MCF 10A (cell line): ENCODE data around the gene CC2D1A. TPM values are rescaled to one million over a fixed set of nuclear protein-coding genes. Genes with fewer than 3 reads are reported as not detected.

Experiments
- BruUV-seq: library from RNA; stranded (reverse); fragments of 400-500 nt; replicated peaks from 2 replicates; lab custom pipeline; 2021; lab: Mats Ljungman, UMichigan
- CTCF ChIA-PET: fragments of 300-600 bp; sonication (Branson Sonifier 250); formaldehyde crosslinking; extraction: SDS; loops from one replicate; lab custom pipeline; 2021; ENCODE audit warnings: antibody characterized with exemption, inconsistent platforms; lab: Yijun Ruan, JAX
- POLR2A ChIA-PET: fragments of 300-600, 350-650 bp; sonication (Branson Sonifier 250); formaldehyde crosslinking; extraction: SDS; loops from one replicate; lab custom pipeline; 2020; ENCODE audit warnings: antibody characterized with exemption, inconsistent platforms; lab: Yijun Ruan, JAX
- DNase-seq: peaks from one replicate; pipeline ENCODE4 v3.0.0-alpha.2; 2018; ENCODE audit not compliant: unreplicated experiment
- H3K27ac Mint-ChIP-seq: one replicate; pipeline ENCODE4 v1.8.0; 2022; ENCODE audit warnings: mild to moderate bottlenecking, low read depth, mixed read lengths; ENCODE audit not compliant: unreplicated experiment
- H3K27me3 Mint-ChIP-seq: one replicate; pipeline ENCODE4 v1.8.0; 2022; ENCODE audit warnings: mixed read lengths; ENCODE audit not compliant: insufficient read depth, unreplicated experiment
- H3K36me3 Mint-ChIP-seq: one replicate; pipeline ENCODE4 v1.8.0; 2022; ENCODE audit warnings: mild to moderate bottlenecking, moderate library complexity, mixed read lengths; ENCODE audit not compliant: insufficient read depth, unreplicated experiment
- H3K4me1 Mint-ChIP-seq: one replicate; pipeline ENCODE4 v1.8.0; 2022; ENCODE audit warnings: mixed read lengths; ENCODE audit not compliant: insufficient read depth, unreplicated experiment
- H3K4me3 Mint-ChIP-seq: one replicate; pipeline ENCODE4 v1.8.0; 2022; ENCODE audit warnings: mild to moderate bottlenecking, moderate library complexity, mixed read lengths; ENCODE audit not compliant: unreplicated experiment
- H3K9me3 Mint-ChIP-seq: one replicate; pipeline ENCODE4 v1.8.0; 2022; ENCODE audit warnings: mixed read lengths; ENCODE audit not compliant: unreplicated experiment
- intact Hi-C: fragments of 100-400 bp; cut with micrococcal nuclease; formaldehyde crosslinking; loops from 2 replicates; pipeline ENCODE4 v1.14.1; 2022
- total RNA-seq: library from RNA; stranded (reverse); gene quantifications from 2 replicates; pipeline ENCODE4 v1.2.3, GENCODE V29; 2022
- TF ChIP-seq, protein P1 (sequence below): fragments of 200-600 bp; IDR thresholded peaks from one replicate; pipeline ENCODE4 v1.8.0; 2022; ENCODE audit warnings: antibody characterized with exemption, mild to moderate bottlenecking; ENCODE audit not compliant: unreplicated experiment

The CC2D1A gene
- total RNA-seq, 1 experiment from 2014 or later = 36.7 TPM

- POLR2A ChIA-PET = interaction anchor here (0.7 to 1.0 kb wide), 2 partner anchors 17 to 37 kb away, joined by 3 to 4 read pairs; no protein-coding TSS in a partner anchor
These were observed 2.7 kb downstream of the CC2D1A start for GRCh38 chr19:13908674-13909073.

GRCh38 chr19:13909430-13909829 lies 3.4 kb downstream of the CC2D1A start:
- H3K9me3 Mint-ChIP-seq = no peaks in the 10 kb centered on the region
- no peak overlapping the region for H3K27ac Mint-ChIP-seq
- TF ChIP-seq, protein P1, sequence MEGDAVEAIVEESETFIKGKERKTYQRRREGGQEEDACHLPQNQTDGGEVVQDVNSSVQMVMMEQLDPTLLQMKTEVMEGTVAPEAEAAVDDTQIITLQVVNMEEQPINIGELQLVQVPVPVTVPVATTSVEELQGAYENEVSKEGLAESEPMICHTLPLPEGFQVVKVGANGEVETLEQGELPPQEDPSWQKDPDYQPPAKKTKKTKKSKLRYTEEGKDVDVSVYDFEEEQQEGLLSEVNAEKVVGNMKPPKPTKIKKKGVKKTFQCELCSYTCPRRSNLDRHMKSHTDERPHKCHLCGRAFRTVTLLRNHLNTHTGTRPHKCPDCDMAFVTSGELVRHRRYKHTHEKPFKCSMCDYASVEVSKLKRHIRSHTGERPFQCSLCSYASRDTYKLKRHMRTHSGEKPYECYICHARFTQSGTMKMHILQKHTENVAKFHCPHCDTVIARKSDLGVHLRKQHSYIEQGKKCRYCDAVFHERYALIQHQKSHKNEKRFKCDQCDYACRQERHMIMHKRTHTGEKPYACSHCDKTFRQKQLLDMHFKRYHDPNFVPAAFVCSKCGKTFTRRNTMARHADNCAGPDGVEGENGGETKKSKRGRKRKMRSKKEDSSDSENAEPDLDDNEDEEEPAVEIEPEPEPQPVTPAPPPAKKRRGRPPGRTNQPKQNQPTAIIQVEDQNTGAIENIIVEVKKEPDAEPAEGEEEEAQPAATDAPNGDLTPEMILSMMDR = no peak
- peaks cover 54% of the 10 kb centered on the region for H3K36me3 Mint-ChIP-seq
- CTCF ChIA-PET = interaction anchor here (0.6 to 1.2 kb wide), 3 partner anchors 21 to 170 kb away, joined by 3 read pairs; no protein-coding TSS in a partner anchor
- H3K27me3 Mint-ChIP-seq = no peaks in the 10 kb centered on the region
- peaks cover 4% of the 10 kb centered on the region for H3K4me1 Mint-ChIP-seq
- BruUV-seq = no TSS peak
- no peak overlapping the region for H3K4me3 Mint-ChIP-seq
- no peak for DNase-seq
- POLR2A ChIA-PET = interaction anchor here (0.7 kb wide), 1 partner anchor 36 kb away, joined by 4 read pairs; no protein-coding TSS in a partner anchor
- intact Hi-C loops = no loop called here

More at GRCh38 chr19:13908674-13909073, 2.7 kb downstream of the CC2D1A start:
- no peaks in the 10 kb centered on the region for H3K27me3 Mint-ChIP-seq
- peaks cover 4% of the 10 kb centered on the region for H3K4me1 Mint-ChIP-seq
- H3K4me3 Mint-ChIP-seq = no peak overlapping the region
- no peaks in the 10 kb centered on the region for H3K9me3 Mint-ChIP-seq
- CTCF ChIA-PET = interaction anchor here (0.6 to 1.2 kb wide), 4 partner anchors 20 to 757 kb away, joined by 3 to 4 read pairs (median 3); no protein-coding TSS in a partner anchor
- TF ChIP-seq, protein P1 = no peak
- peaks cover 47% of the 10 kb centered on the region for H3K36me3 Mint-ChIP-seq
- BruUV-seq = no TSS peak
- intact Hi-C loops = no loop called here
- no peak for DNase-seq
- H3K27ac Mint-ChIP-seq = no peak overlapping the region

DNA sequence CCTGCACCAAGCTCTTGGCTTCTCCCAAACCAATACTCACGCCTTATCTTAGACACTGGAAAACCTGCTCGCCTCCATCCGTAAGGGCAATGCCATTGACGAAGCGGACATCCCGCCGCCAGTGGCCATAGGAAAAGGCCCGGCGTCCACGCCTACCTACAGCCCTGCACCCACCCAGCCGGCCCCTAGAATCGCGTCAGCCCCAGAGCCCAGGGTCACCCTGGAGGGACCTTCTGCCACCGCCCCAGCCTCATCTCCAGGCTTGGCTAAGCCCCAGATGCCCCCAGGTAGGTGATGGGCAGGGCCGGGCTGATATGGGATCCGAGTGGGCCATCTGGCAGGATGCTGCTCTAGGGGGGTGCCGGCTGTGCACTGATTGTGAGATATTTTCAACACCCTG lies 7.4 kb downstream of the CC2D1A start:
- H3K4me3 Mint-ChIP-seq = no peak overlapping the region
- DNase-seq = no peak
- ChIA-PET POLR2A (interaction anchor here (0.7 kb wide), 1 partner anchor 26 kb away, joined by 3 read pairs; no protein-coding TSS in a partner anchor), CTCF (no interaction called here)
- H3K9me3 Mint-ChIP-seq = no peaks in the 10 kb centered on the region
- BruUV-seq = no TSS peak
- no peaks in the 10 kb centered on the region for H3K4me1 Mint-ChIP-seq
- no peaks in the 10 kb centered on the region for H3K27me3 Mint-ChIP-seq
- intact Hi-C loops = no loop called here
- TF ChIP-seq, protein P1 = no peak
- no peak overlapping the region for H3K27ac Mint-ChIP-seq
- H3K36me3 Mint-ChIP-seq = peaks cover 75% of the 10 kb centered on the region

DNA sequence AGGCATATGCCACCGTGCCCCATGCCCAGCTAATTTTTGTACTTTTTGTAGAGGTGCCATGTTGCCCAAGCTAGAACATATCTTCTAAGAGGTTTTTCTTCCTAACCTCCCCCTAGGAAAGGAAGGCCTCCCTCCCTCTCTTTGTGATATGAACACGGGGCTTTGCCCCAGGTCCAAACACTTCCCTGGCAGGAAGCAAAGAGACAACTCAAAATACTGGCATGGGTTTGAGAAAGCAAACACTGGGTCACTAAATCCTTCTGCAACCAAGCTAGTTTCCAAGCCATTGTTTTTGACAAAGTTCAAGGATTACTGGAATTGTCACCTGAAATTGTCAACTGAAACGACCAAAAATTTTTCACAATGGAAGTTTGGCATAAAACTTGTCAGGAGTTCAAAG lies 8.8 kb downstream of the CC2D1A start:
- POLR2A ChIA-PET = no interaction called here
- intact Hi-C loops = no loop called here

More for the DNA sequence above, 8.8 kb downstream of the CC2D1A start:
- BruUV-seq = no TSS peak
- Mint-ChIP-seq H3K4me1 (no peaks in the 10 kb centered on the region), H3K27me3 (no peaks in the 10 kb centered on the region), H3K9me3 (no peaks in the 10 kb centered on the region), H3K36me3 (peaks cover 74% of the 10 kb centered on the region), H3K27ac (no peak overlapping the region), H3K4me3 (no peak overlapping the region)
- TF ChIP-seq, protein P1 = no peak
- no peak for DNase-seq
- CTCF ChIA-PET = interaction anchor here (1.1 kb wide), 1 partner anchor 10 kb away, joined by 4 read pairs; no protein-coding TSS in a partner anchor
